CD4-positive, alpha-beta T cell treated with Interleukin-21 for 1 hour (primary cell): ENCODE results near the gene FLYWCH1.

Source experiments
- DNase-seq: peaks from one replicate; pipeline ENCODE4 v3.0.0-alpha.2; 2020

Gene FLYWCH1

GRCh38 chr16:2971134-2971984 lies 59.6 kb downstream of the FLYWCH1 start:
- no peak for DNase-seq

GRCh38 chr16:2971985-2972784 lies 60.5 kb downstream of the FLYWCH1 start:
- DNase-seq: no peak

GRCh38 chr16:2973093-2973492 lies 61.4 kb downstream of the FLYWCH1 start:
- no peak for DNase-seq

GRCh38 chr16:2973605-2974318 lies 62.0 kb downstream of the FLYWCH1 start:
- DNase-seq: no peak

GRCh38 chr16:2974319-2975056 lies 62.8 kb downstream of the FLYWCH1 start:
- DNase-seq: no peak

- no peak for DNase-seq
Observed at GRCh38 chr16:2975161-2975795, 63.5 kb downstream of the FLYWCH1 start.

GRCh38 chr16:2976201-2976600 lies 64.5 kb downstream of the FLYWCH1 start:
- no peak for DNase-seq

GRCh38 chr16:2976673-2977072 lies 64.9 kb downstream of the FLYWCH1 start:
- no peak for DNase-seq

- DNase-seq: no peak
Observed at GRCh38 chr16:2977440-2977839, 65.7 kb downstream of the FLYWCH1 start.

- DNase-seq: no peak
Observed at GRCh38 chr16:2979669-2980226, 68.0 kb downstream of the FLYWCH1 start.

GRCh38 chr16:2980227-2981176 lies 68.8 kb downstream of the FLYWCH1 start, which contains the start of gene PKMYT1:
PKMYT1 (minus strand) TSS chr16:2980446; CDS start chr16:2979657, 789 bp downstream.
- peak; percentile 94 for DNase-seq

GRCh38 chr16:2981177-2981898 lies 69.6 kb downstream of the FLYWCH1 start:
- no peak for DNase-seq

- DNase-seq: no peak
Observed at GRCh38 chr16:2981899-2982250, 70.1 kb downstream of the FLYWCH1 start.

GRCh38 chr16:2982402-2982801 lies 70.7 kb downstream of the FLYWCH1 start:
- no peak for DNase-seq

GRCh38 chr16:2983706-2984136 lies 72.0 kb downstream of the FLYWCH1 start:
- peak; percentile 69 for DNase-seq

GRCh38 chr16:2985462-2985861 lies 73.7 kb downstream of the FLYWCH1 start:
- no peak for DNase-seq

GRCh38 chr16:2985893-2986355 lies 74.2 kb downstream of the FLYWCH1 start:
- no peak for DNase-seq

GRCh38 chr16:2986623-2987188 lies 75.0 kb downstream of the FLYWCH1 start:
- DNase-seq: no peak

- DNase-seq: no peak
Observed at GRCh38 chr16:2987286-2987685, 75.6 kb downstream of the FLYWCH1 start.
